Esophagus squamous epithelium (tissue), 4 donors: Measurements from ENCODE around the gene IAH1.

Source experiments
- CTCF ChIP-seq, 6 experiments: fragments of 450-650 bp in 4 of 6; fragments of 200-600 bp in 2 of 6; sonication (generic) in 2 of 6; IDR thresholded peaks; one replicate each; pipeline ENCODE4 v1.5.1; 2016 to 2019; ENCODE audit warnings: antibody characterized with exemption in 6 of 6, mild to moderate bottlenecking in 4 of 6, moderate library complexity in 4 of 6
- POLR2A ChIP-seq, 4 donors: fragments of 450-650 bp; IDR thresholded peaks; one replicate each; pipeline ENCODE4 v1.6.1; 2017; ENCODE audit warnings: antibody characterized with exemption in 4 of 4, mild to moderate bottlenecking in 4 of 4, moderate library complexity in 3 of 4

GRCh38 chr2:9480157-9480556 is 5.8 kb downstream of the IAH1 start:
- TF ChIP-seq CTCF (IDR thresholded peaks at IDR 0.05) (no peak), POLR2A (IDR thresholded peaks at IDR 0.05) (no peak)
